HepG2 (cell line): ENCODE results near the gene EEFSEC. TPM values are rescaled to one million over a fixed set of nuclear protein-coding genes. Genes with fewer than 3 reads are reported as not detected.

Experiments
- ATAC-seq: fragments of 200-7000 bp; cut with Tn5 transposase; 3 replicates; pipeline ENCODE4 v1.9.1; 2020; ENCODE audit warnings: mild to moderate bottlenecking, moderate library complexity
- BruUV-seq: library from RNA; stranded (reverse); fragments of 400-500 nt; replicated peaks from 2 replicates; lab custom pipeline; 2021; lab: Mats Ljungman, UMichigan
- CTCF ChIA-PET: fragments of 300-600 bp; formaldehyde crosslinking; extraction: SDS; loops from one replicate; lab custom pipeline; 2021; ENCODE audit warnings: low total read pairs, inconsistent platforms, low intra/inter-chr PET ratio; lab: Yijun Ruan, JAX
- POLR2A ChIA-PET: fragments of 350-600 bp; sonication (Branson Sonifier 250); formaldehyde crosslinking; loops from one replicate; lab custom pipeline; 2020; ENCODE audit warnings: antibody characterized with exemption, inconsistent platforms; lab: Yijun Ruan, JAX
- DNase-seq: peaks from one replicate; pipeline ENCODE4 v3.0.0-alpha.2; 2015; ENCODE audit warnings: low spot score
- FAIRE-seq: peaks from 3 replicates; lab custom pipeline; 2011; peaks lifted over from hg19 to GRCh38; lab: Jason Lieb, UNC
- H2AFZ ChIP-seq: one replicate; pipeline ENCODE4 v1.6.1; 2011; ENCODE audit warnings: low read length, inconsistent platforms
- H3K27ac ChIP-seq: fragments of 300-600 bp; 3 replicates; pipeline ENCODE4 v1.8.0; 2011; ENCODE audit warnings: mixed run types, mild to moderate bottlenecking, mixed read lengths, low read length, inconsistent platforms; ENCODE audit not compliant: insufficient read depth; ENCODE audit errors: extremely low read length
- H3K27me3 ChIP-seq, 2 experiments: fragments of 200-600 bp in 1 of 2; 2 replicates in 1 of 2; 3 replicates in 1 of 2; pipeline versions ENCODE4 v1.6.0 to v1.8.0; 2011; ENCODE audit warnings: low read length in 2 of 2, mild to moderate bottlenecking in 2 of 2, moderate library complexity in 2 of 2, inconsistent platforms in 1 of 2; ENCODE audit not compliant: insufficient read depth in 2 of 2, control insufficient read depth in 1 of 2
- H3K36me3 ChIP-seq, 2 experiments: fragments of 200-600 bp in 1 of 2; replicated peaks in 1 of 2; 2 replicates in 1 of 2; 3 replicates in 1 of 2; pipeline versions ENCODE4 v1.5.1 to v1.8.0; 2011; ENCODE audit warnings: low read length in 2 of 2, inconsistent platforms in 1 of 2; ENCODE audit not compliant: insufficient read depth in 2 of 2, control insufficient read depth in 1 of 2
- H3K4me1 ChIP-seq: 2 replicates; pipeline ENCODE4 v1.5.1; 2012; ENCODE audit warnings: low read length, inconsistent platforms; ENCODE audit not compliant: insufficient read depth
- H3K4me2 ChIP-seq: 2 replicates; pipeline ENCODE4 v1.6.0; 2011; ENCODE audit warnings: low read depth, low read length, inconsistent platforms
- H3K4me3 ChIP-seq, 3 experiments: fragments of 200-600 bp in 1 of 3; sonication (generic), shearing (Covaris generic) in 1 of 3; replicated peaks in 1 of 3; 2 replicates each; pipeline ENCODE4 v1.5.1; 2011 to 2016; ENCODE audit warnings: low read length in 3 of 3, inconsistent platforms in 2 of 3, low read depth in 2 of 3, mild to moderate bottlenecking in 2 of 3, control low read depth in 1 of 3, mixed read lengths in 1 of 3; ENCODE audit not compliant: insufficient read depth in 1 of 3
- H3K79me2 ChIP-seq: one replicate; pipeline ENCODE4 v1.6.1; 2011; ENCODE audit warnings: low read length, inconsistent platforms; ENCODE audit not compliant: insufficient read depth
- H3K9ac ChIP-seq: 2 replicates; pipeline ENCODE4 v1.6.0; 2011; ENCODE audit warnings: mild to moderate bottlenecking, low read depth, low read length, inconsistent platforms; ENCODE audit not compliant: insufficient read depth
- H3K9me3 ChIP-seq: 2 replicates; pipeline ENCODE4 v1.5.1; 2012; ENCODE audit warnings: mild to moderate bottlenecking, low read length
- H4K20me1 ChIP-seq: 2 replicates; pipeline ENCODE4 v1.6.0; 2011; ENCODE audit warnings: inconsistent platforms, mild to moderate bottlenecking, low read length, moderate library complexity; ENCODE audit not compliant: insufficient read depth
- ADNP ChIP-seq: sonication (generic); formaldehyde crosslinking; IDR thresholded peaks from 2 replicates; pipeline ENCODE4 v1.4.0; 2020; ENCODE audit warnings: missing genetic modification reagents
- HIVEP1 ChIP-seq: sonication (generic); formaldehyde crosslinking; IDR thresholded peaks from 2 replicates; pipeline ENCODE4 v1.4.0; 2020; ENCODE audit warnings: mild to moderate bottlenecking, missing genetic modification reagents
- ISX ChIP-seq: sonication (generic); formaldehyde crosslinking; conservative IDR thresholded peaks from 2 replicates; pipeline ENCODE4 v1.5.0; 2020; ENCODE audit warnings: missing genetic modification reagents
- KDM5B ChIP-seq: sonication (generic); formaldehyde crosslinking; IDR thresholded peaks from 2 replicates; pipeline ENCODE4 v1.4.0; 2020; ENCODE audit warnings: missing genetic modification reagents, mild to moderate bottlenecking, borderline replicate concordance
- KLF11 ChIP-seq: IDR thresholded peaks from 2 replicates; pipeline ENCODE4 v1.6.1; 2016; ENCODE audit warnings: missing compliant biosample characterization
- MAFK ChIP-seq, 2 experiments: IDR thresholded peaks in 1 of 2; conservative IDR thresholded peaks in 1 of 2; 2 replicates each; pipeline ENCODE4 v1.6.1; 2011; ENCODE audit warnings: improper control_type of control experiment in 2 of 2, low read length in 2 of 2
- MLLT10 ChIP-seq: sonication (generic); formaldehyde crosslinking; IDR thresholded peaks from 2 replicates; pipeline ENCODE4 v1.4.0; 2020; ENCODE audit warnings: missing genetic modification reagents
- NR2F1 ChIP-seq, 2 experiments: fragments of 450-650 bp in 1 of 2; formaldehyde crosslinking in 1 of 2; IDR thresholded peaks; 2 replicates each; pipeline versions ENCODE4 v1.5.0 to v1.6.1; 2016 to 2020; ENCODE audit warnings: mild to moderate bottlenecking in 1 of 2, missing compliant biosample characterization in 1 of 2, missing genetic modification reagents in 1 of 2, moderate library complexity in 1 of 2
- NR2F6 ChIP-seq, 2 experiments: IDR thresholded peaks; 2 replicates each; pipeline ENCODE4 v1.6.1; 2016; ENCODE audit warnings: antibody characterized with exemption in 1 of 2, mild to moderate bottlenecking in 1 of 2
- PREB ChIP-seq: sonication (generic); formaldehyde crosslinking; IDR thresholded peaks from 2 replicates; pipeline ENCODE4 v1.4.0; 2020; ENCODE audit warnings: missing genetic modification reagents
- SMAD1 ChIP-seq: sonication (generic); formaldehyde crosslinking; IDR thresholded peaks from 2 replicates; pipeline ENCODE4 v1.4.0; 2020; ENCODE audit warnings: missing genetic modification reagents, low read depth, mild to moderate bottlenecking, borderline replicate concordance
- SNAPC2 ChIP-seq: sonication (generic); formaldehyde crosslinking; IDR thresholded peaks from 2 replicates; pipeline ENCODE4 v1.8.1; 2022; ENCODE audit warnings: mild to moderate bottlenecking, missing genetic modification reagents
- ZBTB21 ChIP-seq: sonication (generic); formaldehyde crosslinking; IDR thresholded peaks from 2 replicates; pipeline ENCODE4 v1.4.0; 2020; ENCODE audit warnings: missing genetic modification reagents
- ZBTB44 ChIP-seq: sonication (generic); formaldehyde crosslinking; IDR thresholded peaks from 2 replicates; pipeline ENCODE4 v1.4.0; 2020; ENCODE audit warnings: missing genetic modification reagents
- ZMYM2 ChIP-seq: sonication (generic); formaldehyde crosslinking; IDR thresholded peaks from 2 replicates; pipeline ENCODE4 v1.8.0; 2022; ENCODE audit warnings: mild to moderate bottlenecking, missing genetic modification reagents
- ZNF383 ChIP-seq: sonication (generic); formaldehyde crosslinking; IDR thresholded peaks from 2 replicates; pipeline ENCODE4 v1.4.0; 2020; ENCODE audit warnings: missing genetic modification reagents, mild to moderate bottlenecking, borderline replicate concordance
- ZNF44 ChIP-seq: sonication (generic); formaldehyde crosslinking; IDR thresholded peaks from 2 replicates; pipeline ENCODE4 v1.5.1; 2020; ENCODE audit warnings: mild to moderate bottlenecking, missing genetic modification reagents
- ZNF547 ChIP-seq: sonication (generic); formaldehyde crosslinking; IDR thresholded peaks from 2 replicates; pipeline ENCODE4 v1.5.1; 2020; ENCODE audit warnings: mild to moderate bottlenecking, missing genetic modification reagents
- ZNF569 ChIP-seq: sonication (generic); formaldehyde crosslinking; IDR thresholded peaks from 2 replicates; pipeline ENCODE4 v1.5.0; 2020; ENCODE audit warnings: mild to moderate bottlenecking, missing genetic modification reagents, moderate library complexity, borderline replicate concordance
- ZNF576 ChIP-seq: sonication (generic); formaldehyde crosslinking; IDR thresholded peaks from 2 replicates; pipeline ENCODE4 v1.4.0; 2020; ENCODE audit warnings: mild to moderate bottlenecking, missing genetic modification reagents
- ZNF629 ChIP-seq: sonication (generic); formaldehyde crosslinking; conservative IDR thresholded peaks from 2 replicates; pipeline ENCODE4 v1.5.0; 2020; ENCODE audit warnings: missing genetic modification reagents
- WGBS: methylation state at CpG from one replicate; pipeline ENCODE4 v1.1.6; 2017; ENCODE audit warnings: low lambda C conversion rate; 5-methylcytosine and 5-hydroxymethylcytosine counted together
- in situ Hi-C: cut with HindIII; loops from 2 replicates; pipeline ENCODE4 v1.10.0; 2017; ENCODE audit warnings: low pct_unique_long_range_greater_than_20kb; ENCODE audit not compliant: extremely low pct_ligation_motif_present
- intact Hi-C: fragments of 100-400 bp; cut with micrococcal nuclease; formaldehyde crosslinking; loops from one replicate; pipeline ENCODE4 v1.10.0; 2022; ENCODE audit not compliant: unreplicated experiment
- polyA plus RNA-seq, 8 experiments: library from polyadenylated mRNA; depleted of rRNA in 3 of 8; stranded (reverse) in 7 of 8; unstranded in 1 of 8; fragments of >200 nt; fragmentation: Illumina TruSeq in 4 of 8; extraction: Trizol in 4 of 8; gene quantifications; 2 replicates each; pipeline versions ENCODE4 v1.2.1 to v1.2.3, GENCODE V29; 2011 to 2016; ENCODE audit warnings: low read depth in 4 of 8, missing spikeins in 1 of 8, mixed read lengths in 1 of 8; ENCODE audit not compliant: insufficient read depth in 1 of 8
- total RNA-seq, 5 experiments: library from RNA; depleted of rRNA; stranded (reverse); fragments of >200 nt; fragmentation: Illumina TruSeq; extraction: Trizol; gene quantifications; 2 replicates each; pipeline ENCODE4 v1.2.3, GENCODE V29; 2016; ENCODE audit warnings: low read depth in 1 of 5

Gene EEFSEC
- total and polyA plus RNA-seq, 2 of the 13 experiments (the other 11 are each of a cell fraction or from before 2014, with no cell fraction given) = 6.4 to 24.2 TPM

GRCh38 chr3:128228366-128228910 lies 75.2 kb downstream of the EEFSEC start:
- in situ Hi-C loops (no loop called here), intact Hi-C loops (loop anchor here (5.0 kb wide), 1 partner anchor 56 kb away; no protein-coding TSS in a partner anchor)
- CTCF ChIA-PET = interaction anchor here (1.5 kb wide), 1 partner anchor 262 kb away, joined by 3 read pairs; no protein-coding TSS in a partner anchor
- BruUV-seq = no TSS peak
- no peak for DNase-seq
- Histone ChIP-seq H3K36me3 (no peaks in the 10 kb centered on the region; a peak in 1 of 5 replicates), H2AFZ (no peak overlapping the region), H3K79me2 (no peaks in the 10 kb centered on the region), H4K20me1 (peaks cover 3% of the 10 kb centered on the region; the same call in 1 of the 2 replicates), H3K4me1 (peaks cover 8% of the 10 kb centered on the region), H3K4me3 (no peak overlapping the region), H3K4me2 (no peak overlapping the region), H3K9me3 (no peaks in the 10 kb centered on the region), H3K27ac (no peak overlapping the region), H3K9ac (no peak overlapping the region)
- POLR2A ChIA-PET = no interaction called here
- no peak for FAIRE-seq
- 0 out of 3 replicates have a peak, but pooled peaks have one; percentile 33 for ATAC-seq
- 92% methylated on average over 5 of the region's 5 CpGs for WGBS
- TF ChIP-seq ISX (CRISPR knock-in tag) (no peak), PREB (CRISPR knock-in tag) (no peak), NR2F1 (CRISPR knock-in tag; IDR thresholded peaks at IDR 0.05) (0 out of 4 replicates have a peak, but pooled peaks of 1 of the 2 experiments have one; percentile 23), MAFK (conservative IDR thresholded peaks at IDR 0.05 in 1 of 2, IDR thresholded peaks at IDR 0.05 in 1 of 2; ENCODE audit: low read length in 2 of 2) (no peak), ZNF383 (no peak), ZBTB21 (CRISPR knock-in tag) (no peak), ZBTB44 (CRISPR knock-in tag) (no peak), ZMYM2 (CRISPR knock-in tag) (no peak), KLF11 (CRISPR knock-in tag) (no peak), ZNF576 (CRISPR knock-in tag) (no peak), ADNP (CRISPR knock-in tag) (no peak), NR2F6 (IDR thresholded peaks at IDR 0.05) (0 out of 2 replicates have a peak, but pooled peaks have one; percentile 16), NR2F6 (CRISPR knock-in tag; IDR thresholded peaks at IDR 0.05) (no peak), HIVEP1 (no peak), ZNF629 (CRISPR knock-in tag) (peak; percentile 84), MLLT10 (CRISPR knock-in tag) (no peak), ZNF44 (CRISPR knock-in tag) (no peak), ZNF569 (no peak), ZNF547 (CRISPR knock-in tag) (no peak), SNAPC2 (no peak), KDM5B (no peak), SMAD1 (no peak)
- TF ChIP-seq, all 625 proteins: peak for 3
- no peaks in the 10 kb centered on the region for H3K27me3 ChIP-seq
